ENCODE measurements around the gene TIMM10. TPM values are rescaled to one million over a fixed set of nuclear protein-coding genes. Genes with fewer than 3 reads are reported as not detected.
A peak's percentile ranks its signal among the peaks of the same experiment; 100 is the strongest.

Gene TIMM10
- polyA plus RNA-seq, 1 donor, result 32.4 TPM

- DNase-seq, result no peak
Measured at GRCh38 chr11:57484141-57484710, 46.3 kb downstream of the TIMM10 start.

GRCh38 chr11:57483562-57483918 is 47.0 kb downstream of the TIMM10 start:
- no peak for DNase-seq

- peak; percentile 62 for DNase-seq
Measured at GRCh38 chr11:57482782-57483561, 47.6 kb downstream of the TIMM10 start.

- DNase-seq, result no peak
Measured at GRCh38 chr11:57481915-57482781, 48.4 kb downstream of the TIMM10 start.

GRCh38 chr11:57481315-57481714 is 49.2 kb downstream of the TIMM10 start:
- DNase-seq, result no peak

GRCh38 chr11:57480409-57481137 is 50.0 kb downstream of the TIMM10 start:
- DNase-seq, result no peak

- no peak for DNase-seq
Measured at GRCh38 chr11:57479911-57480310, 50.6 kb downstream of the TIMM10 start.

GRCh38 chr11:57479021-57479663 is 51.4 kb downstream of the TIMM10 start:
- no peak for DNase-seq

Other genes starting within 250 kb of the TIMM10 start
- gene TNKS1BP1, start 205.8 kb downstream of the TIMM10 start, polyA plus RNA-seq (ENCODE audit: insufficient read length), result 69.1 TPM
- gene SSRP1, start 194.9 kb downstream of the TIMM10 start, polyA plus RNA-seq (ENCODE audit: insufficient read length), result 200 TPM
- gene P2RX3, start 192.4 kb downstream of the TIMM10 start, polyA plus RNA-seq (ENCODE audit: insufficient read length), result 0.40 TPM
- 0.48 TPM for gene PRG3, start 149.6 kb downstream of the TIMM10 start, polyA plus RNA-seq (ENCODE audit: insufficient read length)
- 0.68 TPM for gene PRG2, start 140.1 kb downstream of the TIMM10 start, polyA plus RNA-seq (ENCODE audit: insufficient read length)
- 27.2 TPM for gene SLC43A3, start 103.6 kb downstream of the TIMM10 start, polyA plus RNA-seq (ENCODE audit: insufficient read length)
- 2.5 TPM for gene RTN4RL2, start 70.2 kb downstream of the TIMM10 start, polyA plus RNA-seq (ENCODE audit: insufficient read length)
- 7.2 TPM for gene SLC43A1, start 15.1 kb downstream of the TIMM10 start, polyA plus RNA-seq (ENCODE audit: insufficient read length)
- gene SMTNL1, start 6.8 kb upstream of the TIMM10 start, polyA plus RNA-seq (ENCODE audit: insufficient read length), result 0.47 TPM
- 31.2 TPM for gene UBE2L6, start 36.9 kb upstream of the TIMM10 start, polyA plus RNA-seq (ENCODE audit: insufficient read length)
- gene SERPING1, start 66.9 kb upstream of the TIMM10 start, polyA plus RNA-seq (ENCODE audit: insufficient read length), result 137 TPM
- gene YPEL4, start 119.2 kb upstream of the TIMM10 start, polyA plus RNA-seq (ENCODE audit: insufficient read length), result 5.1 TPM
- gene CLP1, start 127.0 kb upstream of the TIMM10 start, polyA plus RNA-seq (ENCODE audit: insufficient read length), result 15.6 TPM
- 48.5 TPM for gene ZDHHC5, start 137.4 kb upstream of the TIMM10 start, polyA plus RNA-seq (ENCODE audit: insufficient read length)
- 18.2 TPM for gene MED19, start 181.5 kb upstream of the TIMM10 start, polyA plus RNA-seq (ENCODE audit: insufficient read length)
- gene TMX2, start 181.8 kb upstream of the TIMM10 start, polyA plus RNA-seq (ENCODE audit: insufficient read length), result 123 TPM
- gene SELENOH, start 210.7 kb upstream of the TIMM10 start, polyA plus RNA-seq (ENCODE audit: insufficient read length), result 97.0 TPM
- 0.70 TPM for gene BTBD18, start 221.1 kb upstream of the TIMM10 start, polyA plus RNA-seq (ENCODE audit: insufficient read length)
- 239 TPM for gene CTNND1, start 231.0 kb upstream of the TIMM10 start, polyA plus RNA-seq (ENCODE audit: insufficient read length)